Central memory CD8-positive, alpha-beta T cell (primary cell): ENCODE results near the gene ZCCHC14.

Experiments used
- ATAC-seq: fragments of 150-1000 bp; cut with Tn5 transposase; replicated peaks from 2 replicates; pipeline ENCODE4 v1.10.0; 2022; ENCODE audit warnings: mild to moderate bottlenecking, moderate FRiP score, moderate number of reproducible peaks; ENCODE audit not compliant: poor library complexity, severe bottlenecking; ENCODE audit errors: extremely low read depth
- DNase-seq, 2 donors: peaks; one replicate each; pipeline ENCODE4 v3.0.0; 2021; ENCODE audit warnings: low spot score in 2 of 2
- H3K27ac Mint-ChIP-seq: one replicate; pipeline ENCODE4 v1.8.0; 2022; ENCODE audit warnings: low read depth, mild to moderate bottlenecking, moderate library complexity, mixed read lengths
- H3K27me3 Mint-ChIP-seq: one replicate; pipeline ENCODE4 v1.8.0; 2022; ENCODE audit warnings: mixed read lengths
- H3K36me3 Mint-ChIP-seq: one replicate; pipeline ENCODE4 v1.8.0; 2022; ENCODE audit warnings: mild to moderate bottlenecking, moderate library complexity, mixed read lengths; ENCODE audit not compliant: insufficient read depth
- H3K4me1 Mint-ChIP-seq: one replicate; pipeline ENCODE4 v1.8.0; 2022; ENCODE audit warnings: mixed read lengths
- H3K4me3 Mint-ChIP-seq: one replicate; pipeline ENCODE4 v1.8.0; 2022; ENCODE audit warnings: mild to moderate bottlenecking, moderate library complexity, mixed read lengths
- H3K9me3 Mint-ChIP-seq: one replicate; pipeline ENCODE4 v1.8.0; 2022; ENCODE audit warnings: mixed read lengths

Gene ZCCHC14

DNA sequence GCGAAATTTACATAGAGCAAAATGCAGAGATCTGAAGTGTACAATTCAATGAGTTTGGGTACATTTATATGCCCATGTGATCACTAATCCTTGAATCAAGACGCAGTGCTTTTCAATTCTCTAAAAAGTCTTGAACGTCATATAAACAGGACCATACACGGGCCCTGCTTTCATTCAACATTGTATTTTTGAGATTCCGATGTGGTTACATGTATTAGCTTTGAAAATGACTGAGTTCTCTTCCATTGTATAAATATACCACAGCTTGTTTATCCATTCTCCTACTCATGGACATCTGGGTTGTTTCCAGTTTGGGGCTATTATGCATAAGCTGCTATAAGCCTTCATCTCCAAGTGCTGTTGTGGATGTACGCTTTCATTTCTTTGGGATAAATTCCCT is 45.5 kb downstream of the ZCCHC14 start:
- ATAC-seq (no peak), DNase-seq (no peak)
- no peaks in the 10 kb centered on the region for H3K4me1 Mint-ChIP-seq
- no peaks in the 10 kb centered on the region for H3K9me3 Mint-ChIP-seq
- no peaks in the 10 kb centered on the region for H3K27me3 Mint-ChIP-seq
- H3K27ac Mint-ChIP-seq: no peak overlapping the region
- H3K36me3 Mint-ChIP-seq: peaks cover 22% of the 10 kb centered on the region
- no peak overlapping the region for H3K4me3 Mint-ChIP-seq

DNA sequence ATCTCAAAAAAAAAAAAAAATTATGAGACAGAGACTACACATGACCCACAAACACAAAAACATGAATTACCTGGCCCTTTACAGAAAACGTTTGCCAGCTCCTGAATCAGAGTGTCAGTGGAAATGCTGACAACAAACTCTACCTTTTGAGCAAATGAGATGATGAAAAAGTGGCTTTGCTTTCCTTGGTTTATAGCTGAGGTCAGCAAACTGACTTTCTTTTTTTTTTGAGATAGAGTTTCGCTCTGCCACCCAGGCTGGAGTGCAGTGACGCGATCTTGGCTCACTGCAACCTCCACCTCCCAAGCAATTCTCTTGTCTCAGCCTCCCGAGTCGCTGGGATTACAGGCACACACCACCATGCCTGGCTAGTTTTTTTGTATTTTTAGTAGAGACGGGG is 46.3 kb downstream of the ZCCHC14 start:
- Mint-ChIP-seq H3K9me3 (no peaks in the 10 kb centered on the region), H3K4me3 (no peak overlapping the region), H3K36me3 (peaks cover 23% of the 10 kb centered on the region), H3K4me1 (no peaks in the 10 kb centered on the region), H3K27ac (no peak overlapping the region), H3K27me3 (no peaks in the 10 kb centered on the region)
- DNase-seq: no peak
- no peak for ATAC-seq

DNA sequence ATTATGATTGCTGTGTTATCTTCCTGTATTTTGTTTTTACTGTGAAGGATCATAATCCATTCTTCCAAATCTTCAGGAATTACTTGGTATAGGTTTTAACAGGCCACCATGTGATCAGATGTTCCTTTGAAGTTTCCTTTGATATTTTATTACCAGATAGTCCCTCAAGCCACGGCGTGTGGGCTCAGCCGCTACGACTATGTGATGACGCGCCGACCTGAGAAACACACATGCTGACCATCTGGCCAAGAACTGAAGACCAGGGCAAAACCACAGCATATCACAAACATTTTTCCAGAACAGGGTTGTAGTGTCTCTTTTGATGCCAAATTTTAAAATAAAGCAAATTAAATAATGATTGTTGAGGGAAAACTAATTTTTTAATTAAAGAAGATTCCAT is 47.3 kb downstream of the ZCCHC14 start:
- H3K36me3 Mint-ChIP-seq: peaks cover 24% of the 10 kb centered on the region

DNA sequence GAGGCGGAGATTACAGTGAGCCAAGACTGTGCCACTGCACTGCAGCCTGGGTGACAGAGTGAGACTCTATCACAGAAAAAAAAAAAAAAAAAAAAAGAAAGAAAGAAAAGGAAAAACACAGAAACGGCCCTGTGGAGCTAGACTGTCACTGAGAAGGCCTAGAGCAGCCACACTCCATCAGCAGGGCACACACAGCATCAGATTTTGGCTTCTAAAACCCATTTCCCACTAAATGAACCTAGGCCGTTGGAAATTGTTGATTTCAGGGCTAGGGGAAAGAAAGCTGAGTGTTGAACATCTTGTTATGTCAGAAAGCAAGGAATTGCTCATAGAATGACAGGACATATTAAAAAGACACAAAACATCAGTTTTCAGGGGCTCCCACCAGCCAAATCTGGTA is 48.9 kb downstream of the ZCCHC14 start:
- ATAC-seq: no peak
- H3K4me1 Mint-ChIP-seq: no peaks in the 10 kb centered on the region
- DNase-seq: no peak
- H3K4me3 Mint-ChIP-seq: no peak overlapping the region
- peaks cover 24% of the 10 kb centered on the region for H3K36me3 Mint-ChIP-seq
- no peaks in the 10 kb centered on the region for H3K27me3 Mint-ChIP-seq
- no peak overlapping the region for H3K27ac Mint-ChIP-seq
- H3K9me3 Mint-ChIP-seq: no peaks in the 10 kb centered on the region

More for the DNA sequence above, 47.3 kb downstream of the ZCCHC14 start:
- Mint-ChIP-seq H3K27me3 (no peaks in the 10 kb centered on the region), H3K9me3 (no peaks in the 10 kb centered on the region), H3K4me3 (no peak overlapping the region), H3K4me1 (no peaks in the 10 kb centered on the region), H3K27ac (no peak overlapping the region)
- ATAC-seq (no peak), DNase-seq (no peak)

DNA sequence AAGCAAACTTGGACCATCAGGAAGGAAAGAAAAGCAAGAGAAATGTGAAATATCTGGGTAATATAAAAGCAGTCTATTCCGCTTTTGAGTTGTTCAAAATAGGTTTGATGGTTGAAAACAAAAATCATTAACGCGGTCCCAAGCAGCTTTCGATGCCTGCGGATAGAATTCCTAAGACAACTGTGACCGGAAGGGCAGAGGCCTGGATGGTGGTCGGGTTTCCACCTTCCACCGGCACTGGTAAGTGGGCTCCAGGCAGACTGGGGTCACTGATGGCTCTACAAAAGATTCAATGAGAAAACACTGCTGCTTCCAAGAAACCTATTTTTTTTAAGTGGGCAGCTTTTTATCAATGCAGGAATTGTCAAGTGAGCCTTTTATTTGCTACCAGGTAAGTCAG is 49.8 kb downstream of the ZCCHC14 start:
- ATAC-seq (no peak), DNase-seq (no peak)
- H3K4me3 Mint-ChIP-seq: no peak overlapping the region
- H3K27me3 Mint-ChIP-seq: no peaks in the 10 kb centered on the region
- H3K4me1 Mint-ChIP-seq: no peaks in the 10 kb centered on the region
- no peaks in the 10 kb centered on the region for H3K9me3 Mint-ChIP-seq
- H3K27ac Mint-ChIP-seq: no peak overlapping the region
- H3K36me3 Mint-ChIP-seq: peaks cover 18% of the 10 kb centered on the region

DNA sequence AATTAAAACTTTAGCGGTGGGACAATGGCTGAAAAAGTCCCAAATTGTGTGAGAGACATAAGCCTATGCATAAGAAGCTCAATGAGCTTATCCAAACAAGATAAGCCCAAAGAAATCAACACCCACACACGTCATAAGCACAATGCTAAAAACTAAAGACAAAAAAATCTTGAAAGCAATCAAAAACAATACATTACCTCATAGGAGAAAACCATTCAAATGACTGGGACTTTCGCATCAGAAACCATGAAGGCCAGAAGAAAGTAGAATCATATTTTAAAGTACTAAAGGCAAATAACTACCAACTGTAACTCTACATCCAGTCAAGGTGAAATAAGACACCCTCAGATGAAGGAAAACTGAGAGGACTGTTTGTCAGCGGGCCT is 50.2 kb downstream of the ZCCHC14 start:
- Mint-ChIP-seq H3K9me3 (no peaks in the 10 kb centered on the region), H3K27me3 (no peaks in the 10 kb centered on the region), H3K4me1 (no peaks in the 10 kb centered on the region), H3K36me3 (peaks cover 15% of the 10 kb centered on the region), H3K4me3 (no peak overlapping the region), H3K27ac (no peak overlapping the region)
- no peak for DNase-seq
- ATAC-seq: no peak

DNA sequence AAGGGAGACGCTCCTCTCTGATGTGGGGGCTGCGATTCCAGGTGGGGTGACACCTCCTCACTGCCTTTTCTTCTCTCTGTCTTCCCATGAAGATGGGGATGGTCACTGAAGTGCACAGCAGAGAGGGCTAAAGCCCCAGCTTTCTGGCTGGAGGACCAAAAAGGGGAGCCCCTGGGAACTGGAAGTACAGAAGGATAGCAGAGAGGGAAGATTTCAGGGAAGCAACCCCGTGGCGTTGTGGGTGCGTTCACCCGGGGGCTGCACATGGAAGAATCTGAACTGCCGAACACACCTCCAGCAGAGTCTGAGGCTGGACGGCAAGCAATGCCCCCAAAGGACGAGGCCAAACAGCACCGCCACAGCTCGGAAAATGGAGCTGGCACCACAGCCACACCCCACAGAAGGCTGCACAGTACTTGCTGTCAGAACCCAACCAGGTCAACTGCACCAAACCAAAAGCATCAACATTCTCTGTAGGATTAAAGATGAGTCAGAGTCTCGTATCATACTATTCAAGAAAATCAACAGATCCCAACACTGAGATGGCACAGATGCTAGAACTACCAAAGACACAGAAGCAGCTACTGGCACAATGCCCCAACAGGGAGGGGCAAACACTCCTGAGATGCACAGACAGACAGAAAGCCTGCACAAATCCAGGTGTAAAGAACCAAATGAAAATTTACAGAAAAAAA is 50.8 kb downstream of the ZCCHC14 start:
- H3K27me3 Mint-ChIP-seq: no peaks in the 10 kb centered on the region
- peaks cover 15% of the 10 kb centered on the region for H3K36me3 Mint-ChIP-seq
- no peaks in the 10 kb centered on the region for H3K9me3 Mint-ChIP-seq
- no peak overlapping the region for H3K4me3 Mint-ChIP-seq
- no peak for ATAC-seq
- H3K27ac Mint-ChIP-seq: no peak overlapping the region
- peaks cover under 1% of the 10 kb centered on the region for H3K4me1 Mint-ChIP-seq
- no peak for DNase-seq

DNA sequence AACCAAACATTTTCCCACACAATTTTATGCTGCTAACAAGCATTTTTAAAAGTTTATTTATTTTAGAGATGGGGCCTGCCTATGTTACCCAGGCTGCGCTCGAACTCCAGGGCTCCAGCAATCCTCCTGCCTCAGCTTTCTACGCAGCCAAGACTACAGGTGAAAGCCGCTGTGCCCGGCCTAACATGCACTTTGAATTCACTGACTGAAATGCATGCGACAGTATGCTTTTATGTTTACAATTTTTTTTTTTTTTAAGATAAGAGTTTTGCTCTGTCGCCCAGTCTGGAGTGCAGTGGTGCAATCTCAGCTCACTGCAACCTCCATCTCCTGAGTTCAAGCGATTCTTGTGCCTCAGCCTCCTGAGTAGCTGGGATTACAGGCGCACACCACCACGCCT is 52.9 kb downstream of the ZCCHC14 start:
- ATAC-seq (no peak), DNase-seq (no peak)
- Mint-ChIP-seq H3K27ac (no peak overlapping the region), H3K27me3 (no peaks in the 10 kb centered on the region), H3K4me3 (no peak overlapping the region), H3K9me3 (no peaks in the 10 kb centered on the region), H3K36me3 (peaks cover 3% of the 10 kb centered on the region), H3K4me1 (peaks cover 10% of the 10 kb centered on the region)

DNA sequence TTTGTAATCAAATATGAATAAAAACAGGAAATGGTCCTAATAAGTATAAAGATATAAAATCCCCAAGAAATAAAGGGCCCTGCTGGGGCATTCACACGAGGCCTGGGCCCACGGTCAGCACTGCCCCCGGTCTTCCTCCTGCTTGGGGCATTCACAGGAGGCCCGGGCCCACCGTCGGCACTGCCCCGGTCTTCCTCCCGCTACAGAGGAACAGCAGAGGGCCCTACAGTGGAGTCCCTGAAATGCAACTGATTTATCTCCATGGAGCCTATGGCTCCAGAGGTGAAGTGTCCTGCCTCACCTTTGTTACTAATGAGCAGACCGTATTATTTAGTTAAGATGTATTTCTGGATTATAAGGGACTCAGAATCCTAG is 54.2 kb downstream of the ZCCHC14 start:
- Mint-ChIP-seq H3K27me3 (no peaks in the 10 kb centered on the region), H3K9me3 (no peaks in the 10 kb centered on the region), H3K4me1 (peaks cover 10% of the 10 kb centered on the region), H3K36me3 (peaks cover 6% of the 10 kb centered on the region), H3K4me3 (no peak overlapping the region), H3K27ac (no peak overlapping the region)
- DNase-seq (no peak), ATAC-seq (no peak)

DNA sequence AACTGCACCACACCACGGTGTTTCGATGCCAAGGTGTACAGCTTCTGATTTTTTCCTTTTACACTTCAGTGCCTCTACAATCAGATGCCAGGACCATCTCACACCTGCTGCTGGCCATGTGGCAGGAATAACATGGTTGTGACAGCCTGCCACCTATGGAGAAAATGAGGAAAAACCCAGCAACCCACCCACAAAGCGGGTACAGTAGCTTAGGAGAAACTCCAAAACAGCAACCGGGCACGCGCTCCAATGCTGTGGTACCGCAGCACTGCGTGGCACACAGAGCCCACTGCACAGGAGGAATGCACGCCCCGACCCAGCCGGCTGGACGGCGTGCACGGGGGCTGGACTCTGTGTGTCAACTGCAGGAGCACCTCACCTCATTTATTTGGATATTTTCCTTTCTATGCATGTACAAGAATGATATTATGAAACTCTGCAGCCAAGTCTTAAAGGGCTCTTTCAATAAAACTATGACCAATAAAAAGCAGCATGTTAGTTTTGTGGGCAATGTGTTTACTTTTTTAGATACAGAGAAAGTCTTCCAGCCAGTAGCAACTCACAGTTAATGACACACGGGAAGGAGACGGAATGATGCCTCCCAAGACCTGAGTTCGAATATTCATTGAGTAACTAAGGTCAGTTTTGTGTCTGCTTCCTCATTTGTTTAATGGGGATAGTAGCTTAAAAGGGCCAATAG is 54.8 kb downstream of the ZCCHC14 start:
- peaks cover 10% of the 10 kb centered on the region for H3K4me1 Mint-ChIP-seq
- H3K9me3 Mint-ChIP-seq: no peaks in the 10 kb centered on the region
- no peak overlapping the region for H3K4me3 Mint-ChIP-seq
- peaks cover 6% of the 10 kb centered on the region for H3K36me3 Mint-ChIP-seq
- ATAC-seq (no peak), DNase-seq (no peak)
- H3K27me3 Mint-ChIP-seq: no peaks in the 10 kb centered on the region
- H3K27ac Mint-ChIP-seq: no peak overlapping the region

DNA sequence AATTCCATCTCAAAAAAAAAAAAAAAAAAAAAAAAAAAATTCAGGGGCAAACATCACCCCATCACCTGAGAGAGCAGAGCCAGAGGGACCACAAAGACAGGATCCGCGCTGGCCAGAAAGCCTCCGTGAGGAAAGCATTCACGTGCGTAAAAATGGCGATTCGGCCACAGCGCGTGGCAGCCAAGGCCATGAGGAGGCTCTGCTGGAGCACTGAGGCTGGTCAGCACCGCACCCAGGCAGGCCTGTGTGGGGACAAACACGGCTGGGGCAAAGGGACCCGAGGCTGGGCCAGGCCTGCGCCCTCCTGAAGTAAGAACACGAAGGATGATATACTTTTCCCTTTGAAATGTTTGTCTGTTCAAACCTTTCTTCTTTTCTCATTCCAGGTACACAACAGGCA is 55.5 kb downstream of the ZCCHC14 start:
- peaks cover 10% of the 10 kb centered on the region for H3K4me1 Mint-ChIP-seq
- no peak for ATAC-seq
- DNase-seq: no peak
- H3K36me3 Mint-ChIP-seq: peaks cover 5% of the 10 kb centered on the region
- no peaks in the 10 kb centered on the region for H3K9me3 Mint-ChIP-seq
- no peak overlapping the region for H3K27ac Mint-ChIP-seq
- no peaks in the 10 kb centered on the region for H3K27me3 Mint-ChIP-seq
- H3K4me3 Mint-ChIP-seq: no peak overlapping the region

DNA sequence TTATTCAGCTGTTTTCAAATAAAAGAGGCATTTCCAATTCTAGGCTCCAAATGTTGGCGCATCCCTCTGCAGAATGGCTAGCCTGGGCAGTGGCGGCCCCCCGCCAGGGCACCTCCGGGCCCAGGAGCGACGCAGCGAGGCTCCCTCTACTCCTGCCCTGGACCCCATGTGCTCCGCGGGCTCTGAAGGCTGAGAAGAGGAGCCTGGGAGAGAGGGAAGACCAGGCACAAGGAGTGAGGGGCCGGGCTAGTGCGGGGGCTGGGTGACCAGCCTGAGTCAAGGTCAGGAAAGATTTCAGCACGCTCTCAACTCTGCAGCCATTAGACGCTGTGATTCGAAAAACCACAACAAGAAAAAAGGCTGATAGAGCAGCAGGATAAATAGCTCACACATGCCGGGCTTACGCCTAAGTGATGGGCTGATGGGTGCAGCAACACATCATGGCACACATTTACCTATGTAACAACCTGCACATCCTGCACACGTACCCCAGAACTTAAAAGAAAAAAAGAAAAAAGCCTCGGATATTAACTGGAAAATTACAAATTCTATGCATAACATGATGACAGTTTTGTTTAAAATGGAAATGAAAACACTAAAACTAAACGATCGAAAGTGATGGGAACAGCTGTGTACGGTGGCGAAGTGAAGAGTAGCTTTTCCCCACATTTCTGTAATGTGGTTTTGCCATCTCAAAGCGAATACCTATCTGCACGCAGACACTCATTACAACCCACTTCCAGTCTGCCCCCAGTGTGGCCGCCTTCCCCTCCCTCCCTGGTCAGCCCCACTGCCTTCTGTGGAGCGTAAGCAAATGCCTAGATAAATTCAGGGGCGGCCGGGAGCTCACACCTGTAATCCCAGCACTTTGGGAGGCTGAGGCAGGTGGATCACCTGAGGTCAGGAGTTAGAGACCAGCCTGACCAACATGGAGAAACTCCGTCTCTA is 56.3 kb downstream of the ZCCHC14 start:
- H3K4me1 Mint-ChIP-seq: peaks cover 10% of the 10 kb centered on the region
- peak overlapping the region; percentile 39 for H3K4me3 Mint-ChIP-seq
- H3K36me3 Mint-ChIP-seq: peaks cover 4% of the 10 kb centered on the region
- H3K27me3 Mint-ChIP-seq: no peaks in the 10 kb centered on the region
- H3K27ac Mint-ChIP-seq: no peak overlapping the region
- ATAC-seq: no peak
- no peak for DNase-seq
- H3K9me3 Mint-ChIP-seq: no peaks in the 10 kb centered on the region
